A204.1 (cell line): ENCODE results near the gene LIG4.
"Not testable (repeated sequence)": the region's sequence is repeated elsewhere in the genome, so short reads cannot be mapped to it uniquely, and the experiment has no call there.

Source experiments
- FAIRE-seq: peaks from 2 replicates; lab custom pipeline; 2012; peaks lifted over from hg19 to GRCh38; lab: Jason Lieb, UNC

The LIG4 gene

DNA sequence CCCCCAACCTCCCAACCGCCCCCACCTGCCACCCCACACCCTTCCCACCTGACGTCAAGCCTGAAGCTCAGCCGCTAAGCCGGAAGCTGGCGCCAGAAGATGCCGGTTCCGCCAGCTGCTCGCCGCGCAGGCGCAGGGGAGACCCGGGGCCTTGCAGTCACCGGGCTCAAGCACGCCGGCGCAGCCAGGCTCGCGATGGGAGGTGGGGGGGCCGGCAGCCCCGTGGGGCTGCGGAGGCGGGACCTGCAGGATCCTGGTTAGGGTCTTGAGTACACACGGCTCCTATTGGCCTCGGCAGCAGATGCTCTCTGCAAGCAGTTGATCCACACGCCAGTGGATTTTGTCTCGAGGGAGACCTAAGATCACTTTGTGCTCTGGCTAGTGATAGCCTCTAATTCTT lies at the start of gene LIG4:
LIG4 (minus strand) TSS at position 101 of the 400 bp plus-strand sequence. CDS start 4,268 bp downstream, outside the sequence.
- FAIRE-seq, result no peak

DNA sequence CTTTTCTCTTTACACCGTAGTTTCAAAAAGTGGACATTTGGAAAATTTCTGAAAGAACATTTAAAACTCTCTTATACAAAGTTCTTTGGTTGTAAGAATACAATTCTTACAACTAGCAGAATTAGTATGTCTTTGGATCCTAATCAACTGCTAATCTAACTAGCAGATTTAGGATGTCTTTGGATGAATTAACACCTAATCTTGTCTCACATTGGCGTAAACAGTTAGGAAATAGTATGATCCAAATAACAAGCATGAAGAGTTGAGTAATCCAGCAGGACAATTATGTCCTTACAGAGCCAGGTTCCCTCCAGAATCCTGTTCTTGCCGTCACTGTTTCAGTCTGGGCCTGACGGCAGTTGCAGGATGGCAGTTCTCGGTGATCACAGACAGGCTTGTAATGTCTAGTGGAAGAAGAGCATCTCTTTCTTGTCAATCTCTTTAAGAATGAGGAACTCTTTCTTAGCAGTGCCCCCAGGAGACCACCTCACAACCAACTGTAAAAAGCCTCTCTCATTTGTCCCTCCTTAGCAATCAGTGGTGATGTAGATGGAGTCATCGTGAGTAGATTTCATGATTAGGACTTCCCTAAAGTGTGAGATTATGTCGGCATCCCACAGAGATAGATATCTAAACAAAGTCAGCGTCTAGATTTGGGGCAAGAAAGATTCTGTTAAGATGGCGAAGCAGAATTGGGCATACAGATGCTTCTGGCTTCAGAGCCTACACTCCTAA lies 48.5 kb upstream of the LIG4 start:
- no peak for FAIRE-seq

DNA sequence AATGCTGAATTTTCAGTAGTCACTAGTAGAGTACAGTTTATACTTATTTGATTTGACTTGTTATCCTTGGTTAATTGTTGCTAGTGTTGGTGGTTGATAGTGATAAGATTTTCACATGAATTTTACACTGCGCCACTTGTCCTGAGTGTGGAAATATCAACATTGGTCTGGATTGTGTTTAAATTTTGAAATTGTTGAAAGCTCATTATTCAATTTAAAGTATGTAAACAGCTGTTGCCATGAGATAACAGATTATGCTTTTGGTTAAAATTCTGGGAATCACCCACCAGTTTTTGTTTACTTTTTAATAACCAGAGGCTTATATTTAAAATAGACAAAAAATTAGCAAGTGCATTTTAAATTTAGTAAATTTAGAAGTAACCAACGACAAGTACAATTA lies 41.9 kb upstream of the LIG4 start:
- no peak for FAIRE-seq

DNA sequence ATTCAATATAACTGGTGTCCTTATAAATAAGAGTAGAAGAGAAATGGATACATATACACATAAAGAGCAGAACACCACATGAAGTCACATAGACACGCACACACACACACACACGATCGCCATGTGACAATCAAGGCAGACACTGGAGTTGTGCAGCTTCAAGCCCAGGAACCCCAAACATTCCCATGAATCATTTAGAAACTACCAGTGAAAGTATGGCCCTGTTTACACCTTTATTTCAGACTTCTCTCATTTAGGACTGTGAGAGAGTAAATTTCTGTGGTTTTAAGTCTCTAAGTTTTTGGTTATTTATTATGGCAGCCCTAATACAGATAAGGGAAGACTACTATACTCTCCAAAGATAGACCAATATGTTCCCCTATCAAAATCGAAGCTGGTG lies 33.8 kb upstream of the LIG4 start:
- no peak for FAIRE-seq

DNA sequence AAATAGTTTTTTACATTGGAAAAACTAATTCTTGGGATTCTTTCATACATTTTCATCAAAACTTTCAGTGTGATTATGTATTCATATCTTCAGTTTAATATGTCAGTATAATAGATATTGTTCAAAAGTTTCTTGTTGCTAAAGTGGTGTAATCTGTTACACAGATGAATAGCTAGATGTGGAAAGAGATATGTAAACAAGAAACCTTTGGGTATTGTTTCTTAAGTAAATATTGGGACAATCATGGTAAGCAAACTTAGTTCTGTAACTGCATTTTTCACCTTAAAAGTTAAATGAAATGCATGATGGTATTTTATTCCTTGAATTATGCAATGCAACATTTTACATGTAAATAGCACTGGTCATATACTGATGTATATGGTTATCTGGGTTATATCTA lies 15.0 kb upstream of the LIG4 start:
- no peak for FAIRE-seq

DNA sequence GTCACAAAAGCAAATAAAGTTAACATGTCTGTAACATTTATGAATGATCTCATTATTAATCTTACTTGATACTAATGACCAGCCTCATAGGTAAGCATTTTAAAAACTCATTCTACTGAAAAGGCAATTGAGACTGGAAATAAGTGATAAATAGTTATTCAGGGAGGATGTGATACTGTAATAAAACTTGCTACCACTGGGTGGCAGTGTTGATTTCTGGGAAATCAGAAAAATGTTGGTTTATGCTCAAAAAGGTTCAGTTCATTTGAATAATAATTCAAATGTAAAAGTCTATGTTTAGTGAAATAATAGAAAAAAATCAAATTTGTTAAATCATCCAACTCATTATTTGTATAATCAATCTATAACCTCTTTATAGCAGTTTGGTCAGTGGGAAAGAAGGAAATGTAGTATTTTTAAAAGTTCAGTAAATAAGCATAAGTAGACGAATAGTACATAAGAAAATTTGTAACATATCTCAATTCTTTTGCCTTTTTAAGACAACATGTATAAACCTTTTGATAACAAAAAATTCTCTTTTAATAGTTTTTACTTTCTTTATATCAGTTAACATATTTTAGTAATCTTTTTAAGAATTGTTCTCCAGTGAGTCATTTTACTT lies 12.4 kb upstream of the LIG4 start:
- FAIRE-seq, result peak; percentile 96

DNA sequence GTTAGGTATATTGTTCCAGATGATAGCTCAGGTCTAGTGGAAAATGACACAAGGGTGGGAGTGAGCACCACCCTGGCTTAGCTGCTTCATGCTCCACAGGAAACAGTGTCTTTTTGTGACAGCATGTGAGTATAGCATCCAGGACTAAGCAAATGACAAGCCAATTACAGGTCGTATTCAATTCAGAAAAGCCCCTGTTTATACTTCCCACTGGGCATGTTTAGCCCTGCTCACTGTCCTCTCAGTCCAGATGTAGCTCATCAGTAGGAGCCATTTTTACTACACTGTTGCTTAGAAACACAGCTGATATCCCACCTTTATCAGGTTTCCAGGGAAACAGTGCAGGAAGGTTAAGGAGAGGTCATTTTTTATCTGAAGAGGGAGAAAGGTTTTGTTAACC lies 10.8 kb upstream of the LIG4 start:
- no peak for FAIRE-seq

DNA sequence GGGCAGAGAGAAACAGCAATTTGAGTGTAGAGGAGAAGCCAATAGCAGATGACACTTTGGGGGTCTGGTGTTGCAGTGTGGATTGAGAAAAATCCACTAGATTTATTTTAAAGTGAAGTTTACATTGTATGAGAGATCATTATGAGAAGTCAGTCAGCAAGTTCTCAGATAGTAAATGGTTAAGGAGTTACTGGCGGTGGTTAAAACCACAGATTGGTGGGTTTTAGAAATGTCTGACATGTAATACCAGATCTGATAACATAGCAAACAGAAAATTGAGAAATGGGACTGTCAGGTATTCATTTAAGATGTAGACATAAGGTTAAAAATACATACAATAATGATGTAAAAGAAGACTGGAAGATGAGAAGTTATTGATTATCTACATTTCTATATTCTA lies 10.1 kb upstream of the LIG4 start:
- FAIRE-seq, result no peak

DNA sequence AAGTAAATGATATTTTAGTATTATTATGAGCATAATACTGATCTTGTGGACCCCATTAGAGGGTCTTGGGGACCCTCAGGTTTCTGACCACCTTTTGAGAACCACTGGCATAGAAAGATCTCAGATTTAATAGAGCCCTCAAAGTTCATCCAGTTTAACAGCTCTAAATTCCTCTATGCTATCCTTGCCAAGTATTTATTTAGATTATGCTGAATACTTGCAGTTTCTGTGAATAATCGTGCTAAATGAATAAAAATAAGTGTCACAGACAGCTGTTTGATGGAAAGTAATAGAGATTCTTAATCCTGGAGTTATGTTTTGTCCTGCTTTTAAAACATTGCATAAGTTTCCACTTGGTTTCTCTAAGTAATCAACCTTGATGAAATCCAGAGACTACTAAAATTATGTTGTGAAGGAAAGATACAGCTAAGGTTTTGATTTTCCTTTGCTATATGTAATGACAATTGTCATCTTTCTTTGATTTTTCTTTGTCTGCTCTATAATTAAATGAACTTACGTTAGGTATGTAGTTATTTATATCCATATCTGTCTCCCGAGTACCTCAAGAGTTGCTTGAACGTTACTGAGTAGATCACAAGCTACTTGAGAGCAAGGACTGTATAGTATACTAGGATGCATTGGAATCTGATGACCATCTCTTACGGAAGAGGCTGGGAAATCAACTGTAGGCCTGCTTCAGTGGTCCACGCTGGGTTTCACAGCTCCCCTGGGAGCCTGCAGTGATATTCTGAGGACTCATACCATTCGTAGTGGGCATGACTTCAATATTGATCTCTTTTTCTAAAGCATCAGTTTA lies 8.6 kb upstream of the LIG4 start:
- FAIRE-seq, result no peak

DNA sequence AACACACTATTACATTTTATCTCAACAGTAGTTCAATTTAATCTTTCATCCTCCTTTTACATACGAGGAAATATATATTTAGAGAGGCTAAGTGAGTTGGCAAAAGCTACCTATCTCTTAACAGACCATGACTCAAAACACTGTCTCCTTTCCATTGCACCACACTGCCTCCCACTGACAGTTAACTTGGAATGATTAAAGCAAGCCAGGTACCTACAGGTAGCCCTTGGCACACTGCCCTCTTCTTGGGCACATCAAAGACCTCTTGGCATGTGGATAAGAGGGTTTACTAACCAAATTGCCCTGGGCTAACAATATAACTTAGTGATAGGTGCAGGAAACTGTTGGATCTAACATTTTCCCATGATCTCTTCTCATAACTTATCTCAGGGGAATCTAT lies 4.7 kb upstream of the LIG4 start:
- no peak for FAIRE-seq

DNA sequence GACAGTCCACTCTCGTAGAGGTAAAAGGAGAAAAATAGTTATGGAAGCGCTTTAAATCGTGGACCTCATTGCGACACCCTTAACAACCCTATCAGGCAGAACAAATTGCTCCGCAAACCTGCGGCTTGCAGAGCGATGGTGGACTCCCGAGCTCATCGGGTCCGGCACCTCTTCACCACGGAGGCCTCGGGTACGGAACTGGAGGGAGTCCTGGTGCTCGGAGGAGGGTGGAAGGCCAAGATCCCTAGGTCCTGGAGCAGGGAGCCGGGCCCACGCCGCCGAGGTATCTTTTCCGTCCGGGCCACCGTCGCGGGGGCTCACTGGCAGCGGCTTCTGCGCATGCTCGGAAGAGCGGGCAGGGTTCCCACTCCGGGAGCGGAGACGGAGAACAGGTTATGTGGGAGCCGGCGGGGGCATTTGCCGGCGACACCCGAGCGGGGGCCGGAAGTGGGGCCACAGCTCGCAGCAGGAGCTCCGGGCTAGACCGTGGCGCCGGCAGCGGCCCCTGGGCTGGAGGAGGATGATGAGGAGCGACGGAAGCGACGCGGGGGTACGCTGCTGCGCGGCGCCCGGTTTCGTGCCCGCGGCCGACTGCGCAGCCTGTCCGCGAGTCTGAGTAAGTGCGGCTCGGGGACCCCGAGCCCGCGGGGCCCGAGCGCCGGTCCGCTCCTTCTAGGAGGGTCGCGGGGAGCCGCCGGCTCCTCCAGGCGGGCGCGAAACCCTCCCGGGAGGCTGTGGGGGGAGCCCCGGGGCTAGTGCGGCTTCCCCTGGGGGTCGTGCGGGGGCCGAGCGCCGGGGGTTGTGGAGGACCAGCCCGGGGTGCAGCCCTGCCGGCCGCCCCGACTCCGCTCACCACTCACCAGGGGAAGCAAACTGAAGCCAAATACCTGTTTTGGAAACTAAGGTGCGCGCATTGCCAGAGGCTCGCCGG lies 3.0 kb upstream of the LIG4 start, which contains the start of gene ABHD13:
ABHD13 (plus strand) TSS at position 349 of the 931 bp plus-strand sequence. CDS start 10,827 bp downstream, outside the sequence.
- FAIRE-seq, result no peak

DNA sequence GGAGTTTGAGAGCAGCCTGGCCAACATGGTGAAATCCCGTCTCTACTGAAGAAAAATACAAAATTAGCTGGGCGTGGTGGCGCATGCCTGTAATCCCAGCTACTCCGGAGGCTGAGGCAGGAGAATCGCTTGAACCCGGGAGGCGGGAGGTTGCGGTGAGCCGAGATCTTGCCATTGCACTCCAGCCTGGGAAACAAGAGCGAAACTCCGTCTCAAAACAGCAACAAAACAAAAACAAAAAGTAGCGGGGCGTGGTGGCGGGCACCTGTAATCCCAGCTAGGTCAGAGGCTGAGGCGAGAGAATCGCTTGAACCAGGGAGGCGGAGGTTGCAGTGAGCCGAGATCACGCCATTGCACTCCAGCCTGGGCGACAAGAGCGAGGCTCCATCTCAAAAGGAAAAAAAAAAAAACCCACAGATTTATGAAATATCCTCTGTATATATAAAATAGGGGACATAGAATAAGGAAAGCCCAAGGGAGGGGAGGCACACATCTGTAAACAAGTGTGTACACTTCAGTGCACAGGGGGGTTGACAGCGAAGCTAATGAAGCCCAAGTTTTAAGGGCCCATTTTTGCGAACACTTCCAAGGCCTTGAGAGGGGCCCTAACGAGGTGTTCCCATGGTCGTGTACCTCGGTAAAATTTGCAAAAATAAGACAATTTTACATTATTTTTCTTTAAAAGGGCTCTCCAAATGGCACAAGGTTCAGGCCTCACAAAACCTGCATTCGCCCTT lies 2.1 kb upstream of the LIG4 start:
- FAIRE-seq, result not testable (repeated sequence)

DNA sequence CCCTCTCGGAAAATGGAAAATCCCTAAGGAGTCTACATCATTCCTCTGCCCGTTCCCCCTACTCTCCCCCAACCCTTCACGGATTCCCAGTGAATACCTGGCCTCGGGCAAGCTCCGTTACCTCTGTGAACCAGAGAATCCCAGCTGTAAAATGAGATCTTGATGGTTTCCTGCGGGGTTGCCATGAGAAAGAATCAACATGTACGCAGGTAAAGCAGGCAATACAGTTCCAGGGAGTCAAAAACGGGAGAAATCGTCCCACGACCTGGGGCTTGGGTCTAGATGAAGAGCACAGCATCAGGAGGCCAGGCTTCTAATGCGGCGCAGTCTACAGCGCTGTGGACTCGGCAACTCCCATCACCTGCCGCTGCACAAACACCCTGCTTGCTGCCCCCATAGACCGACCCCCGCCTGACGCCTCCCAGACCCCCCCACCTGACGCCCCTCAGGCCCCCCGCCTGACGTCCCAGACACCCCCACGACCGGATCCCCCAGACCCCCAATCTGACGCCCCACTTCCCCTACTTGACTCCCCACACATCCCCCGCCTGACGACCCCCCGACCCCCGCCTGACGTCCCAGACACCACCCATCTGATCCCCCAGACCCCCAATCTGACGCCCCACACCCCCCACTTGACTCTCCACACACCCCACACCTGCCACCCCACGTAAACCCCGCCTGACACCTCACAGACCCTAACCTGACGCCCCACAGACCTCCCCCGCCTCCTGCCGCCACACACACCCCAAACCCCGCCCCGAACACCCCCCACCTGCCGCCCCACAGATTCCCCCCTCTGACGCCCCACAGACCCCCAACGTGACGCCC lies 680 bp downstream of the LIG4 start:
- FAIRE-seq, result no peak

DNA sequence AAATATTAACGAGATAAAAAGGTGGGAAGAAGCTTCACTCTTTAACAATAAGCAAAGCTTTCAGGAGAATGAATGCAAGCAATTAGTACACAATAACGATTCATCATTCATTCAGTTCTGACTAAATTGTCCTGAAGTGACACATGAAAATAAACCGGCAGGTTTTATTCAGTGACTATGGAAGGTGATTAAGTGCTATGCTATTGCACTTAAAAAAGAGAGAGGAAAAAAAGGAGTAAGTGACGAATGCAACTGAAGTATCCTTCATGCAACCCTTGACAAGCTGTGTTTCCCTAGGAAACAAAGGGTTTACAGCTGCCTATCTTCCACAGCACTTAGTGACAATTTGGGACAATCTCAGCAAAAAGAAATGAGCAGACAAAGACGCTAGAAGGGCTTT lies 1.4 kb downstream of the LIG4 start:
- FAIRE-seq, result no peak

DNA sequence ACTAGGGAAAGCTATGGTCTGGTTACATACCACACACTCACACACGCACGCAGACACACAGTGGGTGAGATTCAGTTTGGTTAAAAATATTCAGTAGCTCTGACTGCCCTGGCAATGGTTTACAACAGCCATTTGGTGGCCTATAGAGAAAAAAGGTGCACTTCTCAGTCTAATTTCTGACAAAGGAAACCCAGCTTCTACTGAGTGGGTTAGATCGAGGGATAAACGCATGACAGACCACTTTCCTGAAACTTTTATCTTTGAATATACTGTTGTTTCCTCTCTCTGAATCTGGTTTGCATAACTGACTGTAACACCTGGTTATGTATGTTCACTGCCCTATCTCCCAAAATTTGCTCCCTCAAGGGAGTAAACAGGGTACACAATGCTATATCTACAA lies 2.5 kb downstream of the LIG4 start:
- no peak for FAIRE-seq

DNA sequence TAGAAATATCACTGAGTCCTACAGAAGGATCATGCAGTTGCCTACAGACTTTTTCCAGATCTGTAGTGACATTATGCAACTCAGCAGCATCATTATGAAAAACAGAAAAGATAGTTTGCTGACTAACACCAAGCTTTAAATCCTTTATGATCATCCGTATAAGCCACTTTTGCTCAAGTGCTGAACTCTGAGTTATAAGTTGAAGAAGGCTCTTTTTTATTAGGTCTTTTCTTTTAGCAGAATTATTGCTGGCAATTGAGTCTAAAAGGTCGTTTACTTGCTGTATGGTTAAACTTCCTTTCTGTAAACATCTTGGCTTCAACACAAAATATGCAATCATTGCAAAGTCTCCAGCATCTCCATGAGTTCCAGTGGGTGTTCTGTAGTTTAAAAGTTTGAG lies 4.8 kb downstream of the LIG4 start:
- FAIRE-seq, result no peak

DNA sequence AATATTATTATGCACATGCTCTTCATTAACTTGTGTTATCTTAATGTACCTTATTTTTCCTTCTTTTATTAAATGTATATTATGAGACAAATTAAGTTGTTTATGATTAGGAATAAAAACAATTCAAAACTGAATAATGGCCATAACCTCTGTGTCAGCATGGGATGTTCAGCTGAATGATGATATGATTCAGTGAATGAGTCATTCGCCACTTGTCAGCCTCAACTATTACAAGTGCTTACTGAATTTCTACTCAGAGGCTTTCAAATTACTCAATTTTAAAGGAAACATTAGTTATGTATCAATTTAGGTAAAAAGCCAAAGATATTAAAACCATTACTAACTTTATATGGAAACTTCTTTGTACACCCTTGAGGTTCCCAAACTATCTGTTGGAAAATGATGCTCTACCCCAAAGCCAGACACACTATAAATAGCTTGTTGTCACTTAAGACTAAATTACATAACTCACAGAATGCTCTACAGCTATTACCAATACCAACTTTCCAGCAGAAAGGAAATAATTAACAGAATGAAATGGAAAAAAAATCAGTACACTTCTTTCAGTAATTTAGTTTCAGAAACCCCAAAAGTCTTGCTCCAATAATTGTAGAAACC lies 14.4 kb downstream of the LIG4 start:
- FAIRE-seq, result no peak

DNA sequence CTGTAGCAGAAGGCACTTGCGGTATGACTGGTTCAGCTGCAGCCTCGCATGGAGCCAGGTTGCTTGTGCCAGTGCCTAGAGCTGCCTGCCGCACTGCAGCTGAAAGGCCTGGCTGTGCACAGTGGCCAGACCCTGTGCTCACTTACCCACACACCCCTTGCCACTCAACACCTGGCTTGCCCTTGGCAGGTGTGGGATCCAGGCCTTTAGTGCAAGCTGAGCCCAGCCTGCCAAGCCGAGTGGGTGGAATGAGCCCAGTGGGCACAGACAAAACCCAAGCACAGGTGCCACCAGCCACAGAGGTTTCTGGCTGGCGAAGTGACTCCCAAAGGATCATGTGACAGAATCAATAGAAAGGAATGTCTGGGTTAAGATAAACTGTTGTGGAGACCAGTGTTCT lies 19.5 kb downstream of the LIG4 start:
- FAIRE-seq, result no peak

DNA sequence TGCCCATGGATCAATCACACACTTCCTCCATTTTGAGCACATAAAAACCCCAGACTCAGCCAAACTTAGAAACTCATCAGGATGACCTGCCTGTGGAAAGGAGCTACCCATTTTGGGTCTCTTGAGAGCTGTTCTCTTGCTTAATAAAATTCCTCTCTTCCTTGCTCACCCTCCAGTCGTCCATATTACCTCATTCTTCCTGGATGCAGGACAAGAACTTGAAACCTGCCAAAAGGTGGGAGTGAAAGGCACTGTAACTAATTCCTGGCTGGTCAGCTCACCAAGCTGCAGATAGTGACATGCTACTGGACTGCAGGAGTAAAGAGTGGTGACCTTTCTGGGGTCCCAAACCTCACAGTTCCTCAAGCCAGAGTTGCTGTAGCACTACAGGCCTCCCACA lies 20.2 kb downstream of the LIG4 start:
- no peak for FAIRE-seq

DNA sequence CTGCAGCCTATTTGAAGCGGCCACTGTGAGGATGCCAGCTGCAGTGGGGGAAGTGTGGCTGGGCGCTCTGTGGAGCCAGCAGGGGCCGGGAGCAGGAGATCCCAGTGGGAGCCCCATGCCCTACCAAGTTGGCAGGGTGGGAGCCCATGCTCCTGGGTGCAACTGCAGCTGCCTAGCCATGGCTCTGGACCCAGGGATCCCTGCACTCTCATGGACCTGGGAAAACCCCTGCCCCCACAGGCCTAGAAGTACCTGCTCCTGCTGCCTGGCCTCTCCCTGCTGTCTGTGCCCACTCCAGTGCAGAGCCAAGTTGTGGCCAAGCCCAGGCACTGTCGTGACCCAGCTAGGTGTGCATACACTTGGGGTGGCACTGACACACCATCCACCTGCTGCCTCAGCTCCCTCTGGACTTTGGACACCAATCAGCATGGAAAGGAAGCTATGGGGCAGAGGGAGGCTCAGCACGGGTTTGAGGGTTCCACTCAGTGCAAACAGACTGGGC lies 20.9 kb downstream of the LIG4 start:
- FAIRE-seq, result no peak
